ENCODE data around the gene SLC4A1.
A peak's percentile ranks its signal among the peaks of the same experiment; 100 is the strongest.

Gene SLC4A1

GRCh38 chr17:44219616-44220212, 48.2 kb downstream of the SLC4A1 start, which contains the start of gene UBTF:
Gene UBTF, minus strand, starts transcription at chr17:44219675. Its CDS starts 1,446 bp downstream, at chr17:44218229.
- peak; percentile 54 to 66 for DNase-seq

GRCh38 chr17:44219108-44219615, 48.8 kb downstream of the SLC4A1 start:
- DNase-seq, result peak in 1 of 2 experiments; percentile 59

- DNase-seq, result peak; percentile 79 to 86
Observed at GRCh38 chr17:44218344-44219107, 49.4 kb downstream of the SLC4A1 start.

GRCh38 chr17:44217738-44218343, 50.1 kb downstream of the SLC4A1 start:
- no peak for DNase-seq

- DNase-seq, result no peak
Observed at GRCh38 chr17:44216694-44217093, 51.2 kb downstream of the SLC4A1 start.

- DNase-seq, result no peak
Observed at GRCh38 chr17:44216173-44216572, 51.8 kb downstream of the SLC4A1 start.

GRCh38 chr17:44214896-44215295, 53.0 kb downstream of the SLC4A1 start:
- DNase-seq, result no peak

- DNase-seq, result no peak
Observed at GRCh38 chr17:44214230-44214494, 53.8 kb downstream of the SLC4A1 start.

GRCh38 chr17:44213403-44214229, 54.3 kb downstream of the SLC4A1 start:
- DNase-seq, result no peak

GRCh38 chr17:44212507-44213402, 55.2 kb downstream of the SLC4A1 start:
- no peak for DNase-seq

- DNase-seq, result no peak
Observed at GRCh38 chr17:44211281-44212265, 56.4 kb downstream of the SLC4A1 start.

GRCh38 chr17:44210342-44211192, 57.4 kb downstream of the SLC4A1 start:
- DNase-seq, result peak; percentile 36 to 45

- DNase-seq, result no peak
Observed at GRCh38 chr17:44209786-44210341, 58.1 kb downstream of the SLC4A1 start.

GRCh38 chr17:44207743-44208142, 60.2 kb downstream of the SLC4A1 start:
- no peak for DNase-seq

GRCh38 chr17:44207319-44207718, 60.6 kb downstream of the SLC4A1 start:
- no peak for DNase-seq

- DNase-seq, result no peak
Observed at GRCh38 chr17:44206825-44207155, 61.1 kb downstream of the SLC4A1 start.

- DNase-seq, result no peak
Observed at GRCh38 chr17:44205962-44206824, 61.7 kb downstream of the SLC4A1 start.

- DNase-seq, result no peak
Observed at GRCh38 chr17:44204441-44204882, 63.5 kb downstream of the SLC4A1 start.

Measured in NCI-H1930 (cell line).